H9 (cell line): Measurements from ENCODE around the gene APBA2. TPM values are rescaled to one million over a fixed set of nuclear protein-coding genes. Genes with fewer than 3 reads are reported as not detected.
A peak's percentile ranks its signal among the peaks of the same experiment; 100 is the strongest.

Source experiments
- DNase-seq: peaks from one replicate; pipeline ENCODE4 v3.0.0-alpha.2; 2017
- H2AFZ ChIP-seq: one replicate; pipeline ENCODE4 v1.6.1; 2013; ENCODE audit warnings: mild to moderate bottlenecking, low read length, control low read depth, moderate library complexity
- H2AK5ac ChIP-seq: 2 replicates; pipeline ENCODE4 v1.6.1; 2013; ENCODE audit warnings: low read length, control low read depth, mixed read lengths; ENCODE audit not compliant: insufficient read length
- H2BK120ac ChIP-seq: one replicate; pipeline ENCODE4 v1.6.1; 2013; ENCODE audit warnings: low read depth, mild to moderate bottlenecking, low read length, control low read depth, inconsistent platforms; ENCODE audit not compliant: poor library complexity, severe bottlenecking
- H2BK12ac ChIP-seq: 2 replicates; pipeline ENCODE4 v1.6.1; 2013; ENCODE audit warnings: low read length, control low read depth, mixed read lengths, low read depth; ENCODE audit not compliant: insufficient read length
- H2BK15ac ChIP-seq: 2 replicates; pipeline ENCODE4 v1.6.1; 2013; ENCODE audit warnings: low read depth, low read length, control low read depth
- H2BK20ac ChIP-seq: one replicate; pipeline ENCODE4 v1.6.1; 2013; ENCODE audit warnings: low read depth, mild to moderate bottlenecking, low read length, control low read depth, inconsistent platforms; ENCODE audit not compliant: poor library complexity, severe bottlenecking
- H2BK5ac ChIP-seq: 2 replicates; pipeline ENCODE4 v1.6.1; 2013; ENCODE audit warnings: low read length, control low read depth, mixed read lengths; ENCODE audit not compliant: insufficient read length
- H3K14ac ChIP-seq: 2 replicates; pipeline ENCODE4 v1.6.1; 2013; ENCODE audit warnings: low read length, control low read depth; ENCODE audit not compliant: insufficient read depth
- H3K18ac ChIP-seq: 2 replicates; pipeline ENCODE4 v1.6.1; 2013; ENCODE audit warnings: low read depth, mild to moderate bottlenecking, mixed read lengths, low read length, control low read depth; ENCODE audit not compliant: insufficient read length
- H3K23ac ChIP-seq: 2 replicates; pipeline ENCODE4 v1.6.1; 2013; ENCODE audit warnings: low read length, control low read depth, mixed read lengths, low read depth; ENCODE audit not compliant: insufficient read length
- H3K23me2 ChIP-seq: 2 replicates; pipeline ENCODE4 v1.6.1; 2013; ENCODE audit warnings: low read depth, mild to moderate bottlenecking, mixed read lengths, low read length, control low read depth; ENCODE audit not compliant: insufficient read length, poor library complexity, severe bottlenecking
- H3K27ac ChIP-seq: 2 replicates; pipeline ENCODE4 v1.5.1; 2013; ENCODE audit warnings: low read length, control low read depth, mixed read lengths, low read depth; ENCODE audit not compliant: insufficient read length
- H3K27me3 ChIP-seq: 2 replicates; pipeline ENCODE4 v1.6.1; 2013; ENCODE audit warnings: low read length, control low read depth, inconsistent platforms; ENCODE audit not compliant: insufficient read depth
- H3K4ac ChIP-seq: 2 replicates; pipeline ENCODE4 v1.6.1; 2013; ENCODE audit warnings: low read depth, mild to moderate bottlenecking, control low read depth, inconsistent platforms, low read length, moderate library complexity
- H3K4me1 ChIP-seq: 2 replicates; pipeline ENCODE4 v1.6.1; 2013; ENCODE audit warnings: low read length, control low read depth, inconsistent platforms; ENCODE audit not compliant: insufficient read depth
- H3K4me2 ChIP-seq: 2 replicates; pipeline ENCODE4 v1.6.1; 2013; ENCODE audit warnings: low read length, control low read depth, mixed read lengths; ENCODE audit not compliant: insufficient read length, insufficient read depth
- H3K56ac ChIP-seq: 2 replicates; pipeline ENCODE4 v1.6.1; 2013; ENCODE audit warnings: low read depth, mild to moderate bottlenecking, mixed read lengths, low read length, control low read depth; ENCODE audit not compliant: insufficient read length
- H3K79me1 ChIP-seq: 2 replicates; pipeline ENCODE4 v1.6.1; 2013; ENCODE audit warnings: low read depth, mild to moderate bottlenecking, moderate library complexity, low read length, control low read depth, inconsistent platforms; ENCODE audit not compliant: insufficient read depth, poor library complexity, severe bottlenecking
- H3K79me2 ChIP-seq: 2 replicates; pipeline ENCODE4 v1.6.1; 2013; ENCODE audit warnings: low read length, control low read depth, inconsistent platforms; ENCODE audit not compliant: insufficient read depth
- H3K9ac ChIP-seq: 2 replicates; pipeline ENCODE4 v1.6.1; 2013; ENCODE audit warnings: low read length, control low read depth, mixed read lengths; ENCODE audit not compliant: insufficient read length; ENCODE audit errors: extremely low read depth
- H3K9me3 ChIP-seq: one replicate; pipeline ENCODE4 v1.6.1; 2013; ENCODE audit warnings: low read depth, low read length, inconsistent platforms; ENCODE audit not compliant: control insufficient read depth
- H3T11ph ChIP-seq: one replicate; pipeline ENCODE4 v1.6.1; 2013; ENCODE audit warnings: mild to moderate bottlenecking, low read length, control low read depth, inconsistent platforms
- H4K20me1 ChIP-seq: one replicate; pipeline ENCODE4 v1.6.1; 2013; ENCODE audit not compliant: control insufficient read depth, insufficient read length, insufficient read depth
- H4K5ac ChIP-seq: 2 replicates; pipeline ENCODE4 v1.6.1; 2013; ENCODE audit warnings: low read depth, mild to moderate bottlenecking, mixed read lengths, low read length, control low read depth; ENCODE audit not compliant: insufficient read length
- H4K8ac ChIP-seq: replicated peaks from 2 replicates; pipeline ENCODE4 v1.6.1; 2013; ENCODE audit warnings: low read length, control low read depth, mixed read lengths, low read depth; ENCODE audit not compliant: insufficient read length
- H4K91ac ChIP-seq: 2 replicates; pipeline ENCODE4 v1.6.1; 2013; ENCODE audit warnings: low read depth, mild to moderate bottlenecking, moderate library complexity, mixed read lengths, low read length, control low read depth; ENCODE audit not compliant: insufficient read length
- H3K27ac Mint-ChIP-seq, 3 experiments: 2 replicates in 2 of 3; 3 replicates in 1 of 3; pipeline ENCODE4 v1.8.0; 2020 to 2021; ENCODE audit warnings: mixed read lengths in 3 of 3, mild to moderate bottlenecking in 1 of 3, moderate library complexity in 1 of 3
- H3K27me3 Mint-ChIP-seq: 2 replicates; pipeline ENCODE4 v1.8.0; 2021; ENCODE audit warnings: low read depth, mild to moderate bottlenecking, moderate library complexity, mixed read lengths
- H3K36me3 Mint-ChIP-seq, 3 experiments: 2 replicates in 2 of 3; 3 replicates in 1 of 3; pipeline ENCODE4 v1.8.0; 2020 to 2021; ENCODE audit warnings: low read depth in 3 of 3, mixed read lengths in 3 of 3; ENCODE audit not compliant: insufficient read depth in 1 of 3
- H3K4me1 Mint-ChIP-seq, 2 experiments: 2 replicates each; pipeline ENCODE4 v1.8.0; 2020; ENCODE audit warnings: mixed read lengths in 2 of 2
- H3K4me3 Mint-ChIP-seq, 2 experiments: 2 replicates in 1 of 2; 3 replicates in 1 of 2; pipeline ENCODE4 v1.8.0; 2020 to 2021; ENCODE audit warnings: mild to moderate bottlenecking in 2 of 2, mixed read lengths in 2 of 2, moderate library complexity in 1 of 2
- H3K9me3 Mint-ChIP-seq, 2 experiments: 2 replicates in 1 of 2; 3 replicates in 1 of 2; pipeline ENCODE4 v1.8.0; 2020; ENCODE audit warnings: mild to moderate bottlenecking in 2 of 2, mixed read lengths in 2 of 2, moderate library complexity in 1 of 2
- WGBS: extraction: QIAGEN DNeasy Blood & Tissue Kit; methylation state at CpG from one replicate; pipeline ENCODE4 v1.1.7; 2013; ENCODE audit warnings: missing lambda C conversion rate, low lambda C conversion rate, mixed read lengths; ENCODE audit not compliant: insufficient read length; ENCODE audit errors: extremely low coverage; 5-methylcytosine and 5-hydroxymethylcytosine counted together
- total RNA-seq: library from RNA; stranded (reverse); gene quantifications from 2 replicates; pipeline ENCODE4 v1.2.1, GENCODE V29; 2021
- TF ChIP-seq, protein P1 (sequence below): fragments of 200-600 bp; sonication (generic); conservative IDR thresholded peaks from 3 replicates; pipeline ENCODE4 v1.8.0; 2021; ENCODE audit warnings: antibody characterized with exemption, mild to moderate bottlenecking

Gene APBA2
- total RNA-seq, 1 experiment from 2014 or later: 14.3 TPM

DNA sequence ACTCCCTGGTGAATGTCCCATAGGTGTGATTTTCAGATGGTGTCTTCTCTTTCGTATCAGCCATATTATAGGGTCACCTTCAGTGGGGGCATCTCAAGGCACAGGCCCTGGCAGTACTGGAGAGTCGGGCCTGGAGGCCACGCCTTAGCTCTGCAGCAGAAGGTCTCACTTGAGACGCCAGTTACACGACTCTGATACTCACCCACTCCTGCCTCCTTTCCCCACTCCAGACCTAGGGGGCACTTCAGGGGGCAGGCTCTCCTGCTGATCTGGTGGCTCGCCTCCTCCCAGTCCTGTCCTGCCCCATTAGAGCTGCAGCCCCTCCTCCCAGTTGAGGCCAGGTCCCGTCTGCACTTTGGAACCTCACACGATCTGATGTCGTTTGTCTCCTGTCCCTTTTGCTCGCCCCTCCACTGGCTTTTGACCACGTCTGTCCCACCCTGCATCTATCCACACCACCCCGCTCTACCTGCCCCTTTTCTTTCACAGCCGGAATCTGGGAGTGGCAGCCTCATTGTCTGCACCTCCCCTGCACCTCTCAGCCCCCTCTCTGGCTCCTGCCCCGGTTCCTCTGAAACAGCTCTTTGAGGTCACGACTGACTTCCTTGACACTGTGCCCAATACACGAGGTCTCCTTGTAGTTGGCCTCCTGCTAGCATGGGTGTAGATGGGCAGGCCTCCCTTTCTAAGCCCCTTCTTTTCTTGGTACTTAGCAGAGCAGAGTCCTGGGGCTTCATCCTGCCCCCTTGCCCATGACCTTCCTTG, 201.9 kb downstream of the APBA2 start:
- H3K14ac ChIP-seq: no peak overlapping the region
- no peak overlapping the region for H2BK120ac ChIP-seq
- no peak overlapping the region for H2BK12ac ChIP-seq
- Mint-ChIP-seq H3K4me3 (no peak overlapping the region), H3K4me1 (peaks cover 14 to 21% of the 10 kb centered on the region in 2 experiments), H3K27ac (peak overlapping the region in 1 of 3 experiments; percentile 7; a peak in 2 of 7 replicates), H3K36me3 (peaks cover 5 to 8% (median 6%) of the 10 kb centered on the region in 3 experiments; a peak in 5 of 7 replicates), H3K9me3 (peaks cover 0 to 6% of the 10 kb centered on the region in 2 experiments; a peak in 4 of 5 replicates), H3K27me3 (no peaks in the 10 kb centered on the region; the same call in 1 of the 2 replicates)
- H3K27me3 ChIP-seq: no peaks in the 10 kb centered on the region
- H3T11ph ChIP-seq: no peak overlapping the region
- no peak overlapping the region for H3K4ac ChIP-seq
- no peak overlapping the region for H2BK5ac ChIP-seq
- no peak overlapping the region for H4K5ac ChIP-seq
- no peak overlapping the region for H3K9ac ChIP-seq
- no CpG with 5 or more reads among the region's 16 CpGs for WGBS
- no peaks in the 10 kb centered on the region for H3K79me1 ChIP-seq
- H3K23me2 ChIP-seq: no peaks in the 10 kb centered on the region
- H2BK20ac ChIP-seq: no peak overlapping the region
- H3K18ac ChIP-seq: peak overlapping the region; percentile 17
- H3K9me3 ChIP-seq: no peaks in the 10 kb centered on the region
- H2BK15ac ChIP-seq: no peak overlapping the region
- no peak overlapping the region for H3K23ac ChIP-seq
- H2AK5ac ChIP-seq: no peak overlapping the region
- no peak overlapping the region for H3K4me2 ChIP-seq
- no peak overlapping the region for H3K27ac ChIP-seq
- H3K79me2 ChIP-seq: no peaks in the 10 kb centered on the region
- H4K20me1 ChIP-seq: no peaks in the 10 kb centered on the region
- DNase-seq: no peak
- no peak overlapping the region for H2AFZ ChIP-seq
- H4K8ac ChIP-seq: no peak overlapping the region
- no peak overlapping the region for H3K56ac ChIP-seq
- TF ChIP-seq, protein P1, sequence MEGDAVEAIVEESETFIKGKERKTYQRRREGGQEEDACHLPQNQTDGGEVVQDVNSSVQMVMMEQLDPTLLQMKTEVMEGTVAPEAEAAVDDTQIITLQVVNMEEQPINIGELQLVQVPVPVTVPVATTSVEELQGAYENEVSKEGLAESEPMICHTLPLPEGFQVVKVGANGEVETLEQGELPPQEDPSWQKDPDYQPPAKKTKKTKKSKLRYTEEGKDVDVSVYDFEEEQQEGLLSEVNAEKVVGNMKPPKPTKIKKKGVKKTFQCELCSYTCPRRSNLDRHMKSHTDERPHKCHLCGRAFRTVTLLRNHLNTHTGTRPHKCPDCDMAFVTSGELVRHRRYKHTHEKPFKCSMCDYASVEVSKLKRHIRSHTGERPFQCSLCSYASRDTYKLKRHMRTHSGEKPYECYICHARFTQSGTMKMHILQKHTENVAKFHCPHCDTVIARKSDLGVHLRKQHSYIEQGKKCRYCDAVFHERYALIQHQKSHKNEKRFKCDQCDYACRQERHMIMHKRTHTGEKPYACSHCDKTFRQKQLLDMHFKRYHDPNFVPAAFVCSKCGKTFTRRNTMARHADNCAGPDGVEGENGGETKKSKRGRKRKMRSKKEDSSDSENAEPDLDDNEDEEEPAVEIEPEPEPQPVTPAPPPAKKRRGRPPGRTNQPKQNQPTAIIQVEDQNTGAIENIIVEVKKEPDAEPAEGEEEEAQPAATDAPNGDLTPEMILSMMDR: no peak
- H3K4me1 ChIP-seq: no peaks in the 10 kb centered on the region
- H4K91ac ChIP-seq: no peak overlapping the region
